Measurements from ENCODE around the gene GORAB. TPM values are rescaled to one million over a fixed set of nuclear protein-coding genes. Genes with fewer than 3 reads are reported as not detected.

The GORAB gene
- total and polyA plus RNA-seq, 8 donors: 3.5 to 148 (median 6.5) TPM

- H3K4me1 ChIP-seq: peaks cover 0 to under 1% (median under 1%) of the 10 kb centered on the region in 4 donors
- no peaks in the 10 kb centered on the region for H3K9me3 ChIP-seq
- H3K36me3 ChIP-seq: no peaks in the 10 kb centered on the region
- 41 to 57% (median 50%) methylated on average over 2 of the region's 2 CpGs for WGBS, 5 donors
- no peak overlapping the region for H3K4me3 ChIP-seq
- DNase-seq: no peak
- TF ChIP-seq CTCF (IDR thresholded peaks at IDR 0.05): no peak
- TF ChIP-seq POLR2AphosphoS5 (IDR thresholded peaks at IDR 0.05): no peak
- no peaks in the 10 kb centered on the region for H3K27me3 ChIP-seq
- H3K27ac ChIP-seq: no peak overlapping the region
- intact Hi-C loops (cut with DNase I; ENCODE audit: low total_unique reads): no loop called here
These were observed 48.9 kb downstream of the GORAB start for GRCh38 chr1:170580636-170581440.

- TF ChIP-seq EP300 (IDR thresholded peaks at IDR 0.05) (no peak), POLR2A (IDR thresholded peaks at IDR 0.05) (no peak)
- H3K4me1 ChIP-seq: peaks cover 0 to 15% (median 7%) of the 10 kb centered on the region in 4 donors
- no peaks in the 10 kb centered on the region for H3K9me3 ChIP-seq
- H3K36me3 ChIP-seq: no peaks in the 10 kb centered on the region
- H3K27me3 ChIP-seq: no peaks in the 10 kb centered on the region
- H3K4me3 ChIP-seq: no peak overlapping the region
- intact Hi-C loops (cut with DNase I; ENCODE audit: low total_unique reads): no loop called here
- no peak for DNase-seq
- H3K27ac ChIP-seq: no peak overlapping the region
- WGBS, 5 donors: 74 to 85% (median 78%) methylated on average over 3 of the region's 3 CpGs
These were observed 51.2 kb downstream of the GORAB start for GRCh38 chr1:170583186-170583585.

GRCh38 chr1:170586321-170587252 is 54.6 kb downstream of the GORAB start:
- WGBS, 5 donors: 30 to 38% (median 36%) methylated on average over 11 of the region's 11 CpGs
- DNase-seq: peak in 1 of 2 donors; percentile 51
- TF ChIP-seq CTCF (IDR thresholded peaks at IDR 0.05) (no peak), POLR2AphosphoS5 (IDR thresholded peaks at IDR 0.05) (no peak), POLR2A (IDR thresholded peaks at IDR 0.05) (no peak), EP300 (IDR thresholded peaks at IDR 0.05) (no peak)
- H3K4me1 ChIP-seq: peaks cover 0 to 21% (median 10%) of the 10 kb centered on the region in 4 donors
- no peaks in the 10 kb centered on the region for H3K9me3 ChIP-seq
- H3K27ac ChIP-seq: peak overlapping the region in 3 of 5 donors; percentile 18 to 37 (median 35)
- intact Hi-C loops (cut with DNase I; ENCODE audit: low total_unique reads): no loop called here
- H3K27me3 ChIP-seq: peaks cover 0 to 6% (median 0%) of the 10 kb centered on the region in 3 donors
- peak overlapping the region in 1 of 4 donors; percentile 5 for H3K4me3 ChIP-seq
- H3K36me3 ChIP-seq: no peaks in the 10 kb centered on the region

GRCh38 chr1:170587253-170587593 is 55.3 kb downstream of the GORAB start:
- DNase-seq: no peak
- Histone ChIP-seq H3K27ac (peak overlapping the region in 3 of 5 donors; percentile 18 to 37 (median 35)), H3K4me3 (no peak overlapping the region), H3K9me3 (no peaks in the 10 kb centered on the region), H3K36me3 (no peaks in the 10 kb centered on the region), H3K27me3 (peaks cover 0 to 6% (median 0%) of the 10 kb centered on the region in 3 donors), H3K4me1 (peaks cover 0 to 21% (median 10%) of the 10 kb centered on the region in 4 donors)
- 80 to 88% (median 85%) methylated on average over 4 of the region's 4 CpGs for WGBS, 5 donors
- intact Hi-C loops (cut with DNase I; ENCODE audit: low total_unique reads): no loop called here
- TF ChIP-seq POLR2AphosphoS5 (IDR thresholded peaks at IDR 0.05) (no peak), CTCF (IDR thresholded peaks at IDR 0.05) (no peak), POLR2A (IDR thresholded peaks at IDR 0.05) (no peak), EP300 (IDR thresholded peaks at IDR 0.05) (no peak)
